Measurements from ENCODE around the gene FBXO11.

DNA sequence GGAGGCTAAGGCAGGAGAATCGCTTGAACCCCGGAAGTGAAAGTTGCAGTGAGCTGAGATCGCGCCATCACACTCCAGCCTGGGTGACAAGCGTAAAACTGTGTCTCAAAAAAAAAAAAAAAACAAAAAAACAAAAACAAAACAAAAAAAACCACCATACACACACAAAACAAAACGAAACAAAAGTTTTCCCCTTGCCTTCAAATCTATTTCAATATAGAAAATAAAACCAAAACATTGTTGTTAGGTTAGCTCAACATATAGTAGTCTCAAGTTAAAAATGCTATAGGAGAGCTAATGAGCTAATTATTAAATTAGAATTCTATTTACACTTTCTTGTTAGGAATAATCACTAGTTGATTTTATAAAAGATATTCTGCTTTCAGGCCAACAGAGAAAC is 43.3 kb downstream of the FBXO11 start:
- TF ChIP-seq EZH2 (IDR thresholded peaks at IDR 0.05) (no peak), EZH2phosphoT487 (IDR thresholded peaks at IDR 0.05) (no peak)
- TF ChIP-seq, protein P1, sequence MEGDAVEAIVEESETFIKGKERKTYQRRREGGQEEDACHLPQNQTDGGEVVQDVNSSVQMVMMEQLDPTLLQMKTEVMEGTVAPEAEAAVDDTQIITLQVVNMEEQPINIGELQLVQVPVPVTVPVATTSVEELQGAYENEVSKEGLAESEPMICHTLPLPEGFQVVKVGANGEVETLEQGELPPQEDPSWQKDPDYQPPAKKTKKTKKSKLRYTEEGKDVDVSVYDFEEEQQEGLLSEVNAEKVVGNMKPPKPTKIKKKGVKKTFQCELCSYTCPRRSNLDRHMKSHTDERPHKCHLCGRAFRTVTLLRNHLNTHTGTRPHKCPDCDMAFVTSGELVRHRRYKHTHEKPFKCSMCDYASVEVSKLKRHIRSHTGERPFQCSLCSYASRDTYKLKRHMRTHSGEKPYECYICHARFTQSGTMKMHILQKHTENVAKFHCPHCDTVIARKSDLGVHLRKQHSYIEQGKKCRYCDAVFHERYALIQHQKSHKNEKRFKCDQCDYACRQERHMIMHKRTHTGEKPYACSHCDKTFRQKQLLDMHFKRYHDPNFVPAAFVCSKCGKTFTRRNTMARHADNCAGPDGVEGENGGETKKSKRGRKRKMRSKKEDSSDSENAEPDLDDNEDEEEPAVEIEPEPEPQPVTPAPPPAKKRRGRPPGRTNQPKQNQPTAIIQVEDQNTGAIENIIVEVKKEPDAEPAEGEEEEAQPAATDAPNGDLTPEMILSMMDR (IDR thresholded peaks at IDR 0.05): no peak
